Testis (tissue), 2 donors: ENCODE results near the gene BMP7.

Experiments used
- POLR2A ChIP-seq: fragments of 450-650 bp; IDR thresholded peaks from one replicate; pipeline ENCODE4 v1.6.1; 2017; ENCODE audit warnings: antibody characterized with exemption, mild to moderate bottlenecking, moderate library complexity
- TF ChIP-seq, protein P1 (sequence below), 3 experiments: fragments of 450-650 bp in 2 of 3; fragments of 200-600 bp in 1 of 3; sonication (generic) in 1 of 3; IDR thresholded peaks; one replicate each; pipeline ENCODE4 v1.5.1; 2016 to 2019; ENCODE audit warnings: antibody characterized with exemption in 3 of 3, mild to moderate bottlenecking in 2 of 3, moderate library complexity in 1 of 3

DNA sequence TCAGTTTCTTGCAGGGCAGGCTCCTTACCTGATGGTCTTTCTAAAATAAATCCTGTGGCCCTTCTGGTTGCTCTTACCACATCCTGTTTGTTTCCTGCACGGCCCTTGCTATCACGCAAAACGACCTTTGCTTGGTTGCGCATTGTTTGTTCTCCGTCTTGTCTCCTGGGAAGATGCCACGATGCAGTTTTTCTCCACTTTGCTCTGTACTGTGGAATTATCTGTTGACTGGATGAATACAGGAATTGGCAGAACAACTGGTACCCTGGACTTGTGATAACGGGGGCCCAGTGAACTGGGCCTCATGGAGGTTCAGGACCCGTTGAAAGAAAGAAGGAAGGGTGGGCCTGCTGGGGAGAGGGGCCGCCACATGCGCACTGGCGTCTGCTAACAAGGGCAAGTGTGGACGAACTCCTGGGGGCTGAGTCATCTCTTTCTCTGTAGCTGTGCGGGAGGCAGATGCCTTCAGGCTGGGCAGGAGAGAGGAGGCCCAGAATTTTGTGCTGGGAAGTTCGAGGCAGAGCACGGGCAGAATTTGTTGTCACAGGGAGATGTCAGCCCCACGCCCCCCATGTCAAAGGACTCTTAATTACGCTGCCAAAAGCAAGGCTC lies 139.9 kb downstream of the BMP7 start:
- TF ChIP-seq, protein P1, sequence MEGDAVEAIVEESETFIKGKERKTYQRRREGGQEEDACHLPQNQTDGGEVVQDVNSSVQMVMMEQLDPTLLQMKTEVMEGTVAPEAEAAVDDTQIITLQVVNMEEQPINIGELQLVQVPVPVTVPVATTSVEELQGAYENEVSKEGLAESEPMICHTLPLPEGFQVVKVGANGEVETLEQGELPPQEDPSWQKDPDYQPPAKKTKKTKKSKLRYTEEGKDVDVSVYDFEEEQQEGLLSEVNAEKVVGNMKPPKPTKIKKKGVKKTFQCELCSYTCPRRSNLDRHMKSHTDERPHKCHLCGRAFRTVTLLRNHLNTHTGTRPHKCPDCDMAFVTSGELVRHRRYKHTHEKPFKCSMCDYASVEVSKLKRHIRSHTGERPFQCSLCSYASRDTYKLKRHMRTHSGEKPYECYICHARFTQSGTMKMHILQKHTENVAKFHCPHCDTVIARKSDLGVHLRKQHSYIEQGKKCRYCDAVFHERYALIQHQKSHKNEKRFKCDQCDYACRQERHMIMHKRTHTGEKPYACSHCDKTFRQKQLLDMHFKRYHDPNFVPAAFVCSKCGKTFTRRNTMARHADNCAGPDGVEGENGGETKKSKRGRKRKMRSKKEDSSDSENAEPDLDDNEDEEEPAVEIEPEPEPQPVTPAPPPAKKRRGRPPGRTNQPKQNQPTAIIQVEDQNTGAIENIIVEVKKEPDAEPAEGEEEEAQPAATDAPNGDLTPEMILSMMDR (IDR thresholded peaks at IDR 0.05), result no peak
- no peak for TF ChIP-seq POLR2A
